Endothelial cell of umbilical vein (primary cell): Measurements from ENCODE around the gene RAB44.

Source experiments
- CTCF ChIP-seq, 2 donors: IDR thresholded peaks; 1 replicate in 1 of 2; 2 replicates in 1 of 2; pipeline ENCODE4 v1.5.1; 2011; ENCODE audit warnings: low read length in 2 of 2, mild to moderate bottlenecking in 2 of 2, moderate library complexity in 2 of 2, control low read depth in 1 of 2, inconsistent platforms in 1 of 2, low read depth in 1 of 2; ENCODE audit not compliant: insufficient read depth in 1 of 2; ENCODE audit errors: extremely low read depth in 1 of 2
- EZH2 ChIP-seq: IDR thresholded peaks from 2 replicates; pipeline ENCODE4 v1.6.1; 2012; ENCODE audit warnings: borderline replicate concordance, low read depth, mild to moderate bottlenecking, moderate library complexity, low read length, inconsistent platforms; ENCODE audit not compliant: severe bottlenecking
- GATA2 ChIP-seq: IDR thresholded peaks from 2 replicates; pipeline ENCODE4 v1.7.0; 2011; ENCODE audit warnings: low read depth, mild to moderate bottlenecking, moderate library complexity, mixed read lengths, low read length; ENCODE audit not compliant: insufficient read length, insufficient read depth

GRCh38 chr6:36691011-36691410, 6.6 kb upstream of the RAB44 start:
- TF ChIP-seq CTCF (IDR thresholded peaks at IDR 0.05; ENCODE audit: extremely low read depth in 1 of 2, insufficient read depth in 1 of 2, low read depth in 1 of 2, low read length in 2 of 2), result no peak
- TF ChIP-seq GATA2, result no peak
- TF ChIP-seq EZH2, result no peak
